Spleen (tissue), 11 donors: ENCODE measurements around the gene PTPN22. TPM values are rescaled to one million over a fixed set of nuclear protein-coding genes. Genes with fewer than 3 reads are reported as not detected.

Experiments used
- DNase-seq: peaks from one replicate; pipeline ENCODE4 v3.0.0-alpha.2; 2020
- H3K27ac ChIP-seq, 8 donors: fragments of 200-600 bp; sonication (generic) in 7 of 8; 1 replicate in 4 of 8; 2 replicates in 4 of 8; pipeline versions ENCODE4 v1.5.0 to v1.8.0; 2016 to 2021; ENCODE audit warnings: inconsistent platforms in 4 of 8, mild to moderate bottlenecking in 4 of 8, moderate library complexity in 1 of 8
- H3K27me3 ChIP-seq, 7 donors: fragments of 200-600 bp; sonication (generic) in 6 of 7; replicated peaks in 1 of 7; 1 replicate in 4 of 7; 2 replicates in 3 of 7; pipeline versions ENCODE4 v1.5.0 to v1.8.0; 2016 to 2021; ENCODE audit warnings: inconsistent platforms in 3 of 7, mild to moderate bottlenecking in 1 of 7
- H3K36me3 ChIP-seq, 6 donors: fragments of 200-600 bp; sonication (generic) in 5 of 6; 1 replicate in 4 of 6; 2 replicates in 2 of 6; pipeline versions ENCODE4 v1.5.0 to v1.8.0; 2016 to 2021; ENCODE audit warnings: inconsistent platforms in 2 of 6
- H3K4me1 ChIP-seq, 6 donors: fragments of 200-600 bp; sonication (generic) in 5 of 6; 1 replicate in 3 of 6; 2 replicates in 3 of 6; pipeline versions ENCODE4 v1.5.0 to v1.8.0; 2016 to 2021; ENCODE audit warnings: inconsistent platforms in 3 of 6
- H3K4me3 ChIP-seq, 8 donors: fragments of 200-600 bp; sonication (generic) in 7 of 8; 1 replicate in 4 of 8; 2 replicates in 4 of 8; pipeline versions ENCODE4 v1.5.0 to v1.8.0; 2016 to 2021; ENCODE audit warnings: inconsistent platforms in 4 of 8, mild to moderate bottlenecking in 4 of 8, moderate library complexity in 2 of 8
- H3K9me3 ChIP-seq, 8 donors: fragments of 200-600 bp; sonication (generic) in 7 of 8; 1 replicate in 4 of 8; 2 replicates in 4 of 8; pipeline versions ENCODE4 v1.5.0 to v1.8.0; 2016 to 2021; ENCODE audit warnings: inconsistent platforms in 4 of 8
- POLR2A ChIP-seq, 3 donors: fragments of 450-650 bp; IDR thresholded peaks; one replicate each; pipeline ENCODE4 v1.5.1; 2017; ENCODE audit warnings: antibody characterized with exemption in 3 of 3, mild to moderate bottlenecking in 1 of 3
- POLR2AphosphoS5 ChIP-seq, 3 donors: sonication (generic); formaldehyde crosslinking; IDR thresholded peaks; one replicate each; pipeline ENCODE4 v1.5.1; 2017; ENCODE audit warnings: antibody characterized with exemption in 3 of 3
- WGBS, 5 donors: extraction: QIAGEN DNeasy Blood & Tissue Kit in 3 of 5; methylation state at CpG; one replicate each; pipeline versions ENCODE4 v1.1.5 to v1.1.7; 2013 to 2018; 5-methylcytosine and 5-hydroxymethylcytosine counted together
- intact Hi-C: fragments of 100-400 bp; cut with DNase I; formaldehyde crosslinking; loops from one replicate; pipeline ENCODE4 v1.15.0; 2023; ENCODE audit warnings: low total_unique reads
- polyA plus RNA-seq, 3 donors: library from polyadenylated mRNA; stranded (reverse); fragments of 200-250 nt; gene quantifications; one replicate each; pipeline ENCODE4 v1.2.1, GENCODE V29; 2013
- total RNA-seq, 7 donors: library from RNA; depleted of rRNA in 3 of 7; stranded (reverse); fragments of >200 nt in 3 of 7; fragmentation: NEBNext Ultra II Directional in 4 of 7; extraction: Animal tissue kit (Norgen Biotek cat#: 25700) in 4 of 7; gene quantifications; one replicate each; pipeline versions ENCODE4 v1.1.0 to v1.2.1, GENCODE V29; 2016 to 2021
- TF ChIP-seq, protein P1 (sequence below), 11 experiments: fragments of 200-600 bp in 7 of 11; fragments of 450-650 bp in 4 of 11; sonication (generic) in 4 of 11; IDR thresholded peaks in 8 of 11; conservative IDR thresholded peaks in 3 of 11; 1 replicate in 7 of 11; 2 replicates in 4 of 11; pipeline versions ENCODE4 v1.4.0 to v1.8.0; 2016 to 2021; ENCODE audit warnings: antibody characterized with exemption in 11 of 11, inconsistent platforms in 4 of 11, mild to moderate bottlenecking in 1 of 11
- donor health status: healthy with polysubstance abuse.
- donor health status: DM: no; HTN: no; CAD: no; lungs with moderate emphysema.
- donor health status: DM: no; HTN: no; CAD: no.
- donor health status: Bipolar disorder and iron deficiency.
- donor health status: healthy.
- donor health status: DM: no; HTN: no; CAD: no.
- donor health status: DM: yes; HTN: yes; CAD: no.

PTPN22 gene
- total and polyA plus RNA-seq, 10 donors: 10.4 to 42.9 (median 25.4) TPM

DNA sequence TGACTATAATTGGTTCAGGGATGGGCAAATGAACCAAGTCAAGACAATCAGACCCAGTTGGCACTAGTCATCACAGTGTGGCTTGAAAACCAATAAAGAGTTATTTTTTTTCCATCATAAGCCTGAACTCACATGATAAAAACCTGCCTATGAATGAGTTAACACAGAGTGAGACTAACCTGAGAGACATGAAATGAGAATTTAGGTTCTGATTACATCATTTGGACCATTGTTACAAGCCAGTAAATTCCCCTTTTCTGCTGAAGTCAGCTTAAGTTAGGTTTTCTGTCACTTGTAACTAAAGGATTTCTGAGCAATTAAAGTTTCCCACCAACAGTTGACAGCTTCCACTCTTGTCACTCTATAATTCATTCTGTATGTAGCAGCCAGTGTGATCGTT lies 49.6 kb downstream of the PTPN22 start:
- Histone ChIP-seq H3K4me3 (no peak overlapping the region), H3K4me1 (no peaks in the 10 kb centered on the region), H3K36me3 (peaks cover 0 to 99% (median 13%) of the 10 kb centered on the region in 6 donors), H3K27me3 (no peaks in the 10 kb centered on the region), H3K9me3 (no peaks in the 10 kb centered on the region), H3K27ac (no peak overlapping the region)
- intact Hi-C loops: no loop called here
- DNase-seq: no peak
- 77 to 92% (median 89%) methylated on average over 1 of the region's 1 CpG for WGBS, 5 donors
- TF ChIP-seq, protein P1, sequence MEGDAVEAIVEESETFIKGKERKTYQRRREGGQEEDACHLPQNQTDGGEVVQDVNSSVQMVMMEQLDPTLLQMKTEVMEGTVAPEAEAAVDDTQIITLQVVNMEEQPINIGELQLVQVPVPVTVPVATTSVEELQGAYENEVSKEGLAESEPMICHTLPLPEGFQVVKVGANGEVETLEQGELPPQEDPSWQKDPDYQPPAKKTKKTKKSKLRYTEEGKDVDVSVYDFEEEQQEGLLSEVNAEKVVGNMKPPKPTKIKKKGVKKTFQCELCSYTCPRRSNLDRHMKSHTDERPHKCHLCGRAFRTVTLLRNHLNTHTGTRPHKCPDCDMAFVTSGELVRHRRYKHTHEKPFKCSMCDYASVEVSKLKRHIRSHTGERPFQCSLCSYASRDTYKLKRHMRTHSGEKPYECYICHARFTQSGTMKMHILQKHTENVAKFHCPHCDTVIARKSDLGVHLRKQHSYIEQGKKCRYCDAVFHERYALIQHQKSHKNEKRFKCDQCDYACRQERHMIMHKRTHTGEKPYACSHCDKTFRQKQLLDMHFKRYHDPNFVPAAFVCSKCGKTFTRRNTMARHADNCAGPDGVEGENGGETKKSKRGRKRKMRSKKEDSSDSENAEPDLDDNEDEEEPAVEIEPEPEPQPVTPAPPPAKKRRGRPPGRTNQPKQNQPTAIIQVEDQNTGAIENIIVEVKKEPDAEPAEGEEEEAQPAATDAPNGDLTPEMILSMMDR (IDR thresholded peaks at IDR 0.05 in 8 of 11, conservative IDR thresholded peaks at IDR 0.05 in 3 of 11): no peak
- TF ChIP-seq POLR2AphosphoS5 (IDR thresholded peaks at IDR 0.05) (no peak), POLR2A (IDR thresholded peaks at IDR 0.05) (no peak)

- intact Hi-C loops: loop anchor here (10.0 kb wide), 1 partner anchor 54 kb away; no protein-coding TSS in a partner anchor
Observed at GRCh38 chr1:113818578-113818977, 52.9 kb downstream of the PTPN22 start.

DNA sequence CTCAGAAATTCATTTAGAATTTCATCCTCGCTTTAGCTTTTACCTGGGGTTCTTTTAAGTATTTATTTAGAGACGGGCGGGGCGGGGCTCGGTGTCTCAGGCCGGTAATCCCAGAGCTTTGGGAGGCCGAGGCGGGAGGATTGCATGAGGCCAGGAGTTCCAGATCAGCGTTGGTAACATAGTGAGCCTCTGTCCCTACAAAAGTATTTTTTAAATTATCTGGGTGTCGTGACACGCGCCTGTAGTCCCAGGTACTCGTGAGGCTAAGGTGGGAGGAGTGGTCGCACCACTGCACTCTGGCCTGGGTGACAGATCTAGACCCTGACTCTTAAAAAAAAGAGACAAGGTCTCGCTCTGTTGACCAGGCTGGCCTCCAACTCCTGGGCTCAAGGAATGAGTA lies 58.3 kb downstream of the PTPN22 start:
- TF ChIP-seq POLR2AphosphoS5 (IDR thresholded peaks at IDR 0.05): no peak
- no peak for TF ChIP-seq POLR2A (IDR thresholded peaks at IDR 0.05)
- TF ChIP-seq, protein P1 (IDR thresholded peaks at IDR 0.05 in 8 of 11, conservative IDR thresholded peaks at IDR 0.05 in 3 of 11): no peak
- 89 to 98% (median 94%) methylated on average over 15 of the region's 15 CpGs for WGBS, 5 donors
- peak overlapping the region in 3 of 8 donors; percentile 68 to 79 (median 76) for H3K4me3 ChIP-seq
- H3K9me3 ChIP-seq: no peaks in the 10 kb centered on the region
- no peak for DNase-seq
- H3K27ac ChIP-seq: peak overlapping the region in 6 of 8 donors; percentile 95 to 98 (median 96)
- no peaks in the 10 kb centered on the region for H3K27me3 ChIP-seq
- peaks cover 0 to 38% (median 5%) of the 10 kb centered on the region in 6 donors for H3K36me3 ChIP-seq
- intact Hi-C loops: loop anchor here (10.0 kb wide), 1 partner anchor 48 kb away; no protein-coding TSS in a partner anchor
- peaks cover 21 to 41% (median 38%) of the 10 kb centered on the region in 6 donors for H3K4me1 ChIP-seq

More at GRCh38 chr1:113818578-113818977, 52.9 kb downstream of the PTPN22 start:
- Histone ChIP-seq H3K4me3 (no peak overlapping the region), H3K9me3 (no peaks in the 10 kb centered on the region), H3K27me3 (no peaks in the 10 kb centered on the region), H3K4me1 (no peaks in the 10 kb centered on the region), H3K36me3 (peaks cover 0 to 91% (median 9%) of the 10 kb centered on the region in 6 donors), H3K27ac (no peak overlapping the region)
- WGBS, 5 donors: 73 to 90% (median 89%) methylated on average over 2 of the region's 2 CpGs
- no peak for DNase-seq
- no peak for TF ChIP-seq POLR2A (IDR thresholded peaks at IDR 0.05)
- TF ChIP-seq, protein P1 (IDR thresholded peaks at IDR 0.05 in 8 of 11, conservative IDR thresholded peaks at IDR 0.05 in 3 of 11): no peak
- TF ChIP-seq POLR2AphosphoS5 (IDR thresholded peaks at IDR 0.05): no peak

DNA sequence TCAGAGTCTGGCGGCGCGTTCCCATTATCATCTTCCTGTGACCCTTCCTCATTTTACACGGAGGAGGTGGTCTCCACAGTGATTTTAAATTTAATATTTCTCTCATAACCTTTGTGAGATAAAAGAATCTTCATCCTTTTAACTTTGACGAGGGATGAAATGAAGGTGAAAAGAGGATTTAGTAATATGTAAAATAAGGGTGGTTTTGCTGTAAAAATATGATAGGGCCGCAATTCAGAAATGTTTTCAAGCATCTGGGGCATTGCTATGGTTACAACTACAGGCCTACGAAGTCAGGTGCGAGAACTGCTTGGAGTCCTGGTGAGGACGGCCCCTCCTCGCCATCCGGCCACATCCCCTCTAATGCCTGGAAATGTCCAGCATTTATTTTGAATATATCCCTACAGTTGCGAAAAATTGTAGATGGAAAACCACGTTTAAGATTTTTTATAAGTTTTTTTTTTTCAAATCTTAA lies 58.8 kb downstream of the PTPN22 start:
- Histone ChIP-seq H3K27ac (peak overlapping the region; percentile 86 to 98 (median 96)), H3K4me3 (peak overlapping the region; percentile 22 to 79 (median 75)), H3K36me3 (peaks cover 0 to 33% (median 5%) of the 10 kb centered on the region in 6 donors), H3K9me3 (no peaks in the 10 kb centered on the region), H3K27me3 (no peaks in the 10 kb centered on the region), H3K4me1 (peaks cover 21 to 47% (median 40%) of the 10 kb centered on the region in 6 donors)
- 25 to 37% (median 27%) methylated on average over 13 of the region's 13 CpGs for WGBS, 5 donors
- intact Hi-C loops: loop anchor here (10.0 kb wide), 1 partner anchor 48 kb away; no protein-coding TSS in a partner anchor
- TF ChIP-seq POLR2A (IDR thresholded peaks at IDR 0.05) (no peak), POLR2AphosphoS5 (IDR thresholded peaks at IDR 0.05) (no peak)
- TF ChIP-seq, protein P1 (IDR thresholded peaks at IDR 0.05 in 8 of 11, conservative IDR thresholded peaks at IDR 0.05 in 3 of 11): peak in 1 of 11 experiments; percentile 3
- peak; percentile 82 for DNase-seq
